Gastroesophageal sphincter (tissue), 4 donors: ENCODE measurements around the gene TCF12. TPM values are rescaled to one million over a fixed set of nuclear protein-coding genes. Genes with fewer than 3 reads are reported as not detected.

Experiments
- ATAC-seq: fragments of 150-250 bp; one replicate; pipeline ENCODE4 v1.9.1; 2016; ENCODE audit warnings: mild to moderate bottlenecking, moderate library complexity
- H3K27ac ChIP-seq, 4 donors: fragments of 200-600 bp; sonication (generic) in 3 of 4; 1 replicate in 3 of 4; 2 replicates in 1 of 4; pipeline ENCODE4 v1.5.1; 2016 to 2019
- H3K27me3 ChIP-seq: fragments of 200-600 bp; sonication (generic); one replicate; pipeline ENCODE4 v1.5.1; 2019
- H3K36me3 ChIP-seq, 2 donors: fragments of 200-600 bp; sonication (generic); one replicate each; pipeline ENCODE4 v1.5.1; 2019; ENCODE audit warnings: control low read depth in 1 of 2
- H3K4me1 ChIP-seq, 3 donors: fragments of 200-600 bp; sonication (generic); 1 replicate in 2 of 3; 2 replicates in 1 of 3; pipeline ENCODE4 v1.5.1; 2016 to 2019; ENCODE audit warnings: control low read depth in 2 of 3
- H3K4me3 ChIP-seq, 2 donors: fragments of 200-600 bp; sonication (generic); one replicate each; pipeline ENCODE4 v1.5.1; 2019; ENCODE audit warnings: mild to moderate bottlenecking in 1 of 2, moderate library complexity in 1 of 2
- H3K9me3 ChIP-seq, 3 donors: fragments of 200-600 bp; sonication (generic); one replicate each; pipeline ENCODE4 v1.5.1; 2017 to 2019; ENCODE audit warnings: control low read depth in 2 of 3
- CTCF ChIP-seq, 4 experiments: fragments of 200-600 bp in 2 of 4; fragments of 450-650 bp in 2 of 4; sonication (generic) in 1 of 4; IDR thresholded peaks; one replicate each; pipeline ENCODE4 v1.5.1; 2017 to 2019; ENCODE audit warnings: antibody characterized with exemption in 4 of 4, mild to moderate bottlenecking in 2 of 4, moderate library complexity in 2 of 4
- EP300 ChIP-seq: sonication (generic); formaldehyde crosslinking; IDR thresholded peaks from one replicate; pipeline ENCODE4 v1.6.1; 2017; ENCODE audit warnings: antibody characterized with exemption, mild to moderate bottlenecking
- POLR2A ChIP-seq, 2 donors: fragments of 450-650 bp; IDR thresholded peaks; one replicate each; pipeline ENCODE4 v1.6.1; 2017; ENCODE audit warnings: antibody characterized with exemption in 2 of 2, mild to moderate bottlenecking in 2 of 2, moderate library complexity in 1 of 2
- POLR2AphosphoS5 ChIP-seq: sonication (generic); formaldehyde crosslinking; IDR thresholded peaks from one replicate; pipeline ENCODE4 v1.6.1; 2017; ENCODE audit warnings: antibody characterized with exemption
- WGBS, 2 donors: methylation state at CpG; one replicate each; pipeline ENCODE4 v1.1.5; 2018; ENCODE audit warnings: low coverage in 1 of 2; 5-methylcytosine and 5-hydroxymethylcytosine counted together
- total RNA-seq, 4 donors: library from RNA; depleted of rRNA; stranded (reverse); fragments of >200 nt; gene quantifications; one replicate each; pipeline ENCODE4 v1.1.0, GENCODE V29; 2016

The TCF12 gene
- total RNA-seq, 4 donors from 2014 or later: 78.1 to 194 (median 154) TPM

DNA sequence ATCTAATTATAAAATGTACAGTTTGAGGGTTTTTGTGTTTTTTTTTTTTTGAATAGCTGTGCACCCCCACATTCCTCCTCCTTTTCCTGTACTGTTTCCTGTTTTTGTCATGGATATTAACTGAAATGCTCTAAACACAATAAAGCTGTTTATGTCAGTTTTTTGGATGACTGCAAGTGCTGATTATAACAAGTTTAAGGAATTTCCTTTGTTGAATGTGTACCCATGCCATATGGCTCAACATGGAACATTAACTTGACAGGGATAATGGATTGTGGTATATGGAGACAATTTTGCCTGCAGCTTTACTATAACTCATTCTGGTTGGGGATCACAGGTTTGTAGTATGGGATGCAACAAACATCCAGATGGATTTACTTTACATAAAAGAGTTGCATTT lies 216.4 kb downstream of the TCF12 start:
- no peaks in the 10 kb centered on the region for H3K9me3 ChIP-seq
- peaks cover 0 to 56% (median 27%) of the 10 kb centered on the region in 3 donors for H3K4me1 ChIP-seq
- TF ChIP-seq POLR2AphosphoS5: no peak
- no peak for TF ChIP-seq POLR2A (IDR thresholded peaks at IDR 0.05)
- TF ChIP-seq EP300: no peak
- no peak for TF ChIP-seq CTCF (IDR thresholded peaks at IDR 0.05)
- no peak overlapping the region for H3K27ac ChIP-seq
- no peak overlapping the region for H3K4me3 ChIP-seq
- no peaks in the 10 kb centered on the region for H3K36me3 ChIP-seq
- no peaks in the 10 kb centered on the region for H3K27me3 ChIP-seq
- ATAC-seq: no peak

DNA sequence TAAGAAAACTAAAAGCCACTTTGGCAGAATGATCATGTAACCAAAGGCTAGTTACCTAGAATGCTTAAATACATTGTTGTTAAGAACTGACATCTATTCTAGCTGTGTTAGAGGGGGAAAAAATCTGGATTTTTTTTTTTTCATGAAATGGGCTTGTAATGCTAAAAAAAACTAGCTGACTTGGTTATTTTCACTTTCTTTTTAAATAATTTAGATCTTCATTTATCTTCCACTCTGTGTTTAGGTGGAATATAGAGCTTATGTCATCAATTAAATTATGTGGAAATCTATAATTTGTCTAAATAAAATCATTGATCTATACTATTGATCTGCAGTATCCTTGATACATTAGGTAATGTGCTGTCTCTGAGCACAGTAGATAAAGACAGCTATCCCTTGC lies 217.4 kb downstream of the TCF12 start:
- ATAC-seq: no peak
- TF ChIP-seq POLR2A (IDR thresholded peaks at IDR 0.05) (no peak), POLR2AphosphoS5 (no peak), EP300 (no peak), CTCF (IDR thresholded peaks at IDR 0.05) (no peak)

DNA sequence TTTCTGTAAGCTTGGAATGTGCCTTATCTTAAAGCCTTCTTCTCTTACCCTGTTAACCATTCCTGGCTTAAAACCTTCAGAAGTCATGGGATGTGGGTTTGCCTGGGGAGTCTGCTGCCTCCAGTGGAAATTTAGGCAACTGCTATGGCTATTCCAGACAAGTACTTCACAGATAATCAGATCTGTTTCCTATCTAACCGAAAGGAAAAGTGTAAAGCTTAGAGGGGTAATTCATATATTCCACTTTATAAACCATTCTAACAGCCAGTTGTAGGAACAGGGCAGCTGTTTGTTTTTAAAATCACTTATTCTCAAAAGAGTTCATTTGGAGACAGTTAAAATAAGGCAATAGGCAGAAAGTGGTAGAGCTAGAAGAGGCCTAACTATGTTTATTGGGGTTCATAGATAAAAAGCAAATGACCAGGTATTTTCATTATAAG lies 219.9 kb downstream of the TCF12 start:
- Histone ChIP-seq H3K4me1 (peaks cover 0 to 44% (median 22%) of the 10 kb centered on the region in 3 donors), H3K27me3 (no peaks in the 10 kb centered on the region), H3K9me3 (no peaks in the 10 kb centered on the region), H3K27ac (no peak overlapping the region), H3K36me3 (no peaks in the 10 kb centered on the region), H3K4me3 (no peak overlapping the region)
- ATAC-seq: no peak
- WGBS, 2 donors: 14% methylated on average over 1 of the region's 1 CpG; no CpG with 5 or more reads in 1 of the 2 donors
- peak; percentile 62 to 69 (median 66) for TF ChIP-seq CTCF (IDR thresholded peaks at IDR 0.05)
- no peak for TF ChIP-seq POLR2AphosphoS5

More for the DNA sequence above, 217.4 kb downstream of the TCF12 start:
- Histone ChIP-seq H3K4me1 (peaks cover 0 to 56% (median 27%) of the 10 kb centered on the region in 3 donors), H3K27ac (no peak overlapping the region), H3K4me3 (no peak overlapping the region), H3K27me3 (no peaks in the 10 kb centered on the region), H3K9me3 (no peaks in the 10 kb centered on the region), H3K36me3 (no peaks in the 10 kb centered on the region)

DNA sequence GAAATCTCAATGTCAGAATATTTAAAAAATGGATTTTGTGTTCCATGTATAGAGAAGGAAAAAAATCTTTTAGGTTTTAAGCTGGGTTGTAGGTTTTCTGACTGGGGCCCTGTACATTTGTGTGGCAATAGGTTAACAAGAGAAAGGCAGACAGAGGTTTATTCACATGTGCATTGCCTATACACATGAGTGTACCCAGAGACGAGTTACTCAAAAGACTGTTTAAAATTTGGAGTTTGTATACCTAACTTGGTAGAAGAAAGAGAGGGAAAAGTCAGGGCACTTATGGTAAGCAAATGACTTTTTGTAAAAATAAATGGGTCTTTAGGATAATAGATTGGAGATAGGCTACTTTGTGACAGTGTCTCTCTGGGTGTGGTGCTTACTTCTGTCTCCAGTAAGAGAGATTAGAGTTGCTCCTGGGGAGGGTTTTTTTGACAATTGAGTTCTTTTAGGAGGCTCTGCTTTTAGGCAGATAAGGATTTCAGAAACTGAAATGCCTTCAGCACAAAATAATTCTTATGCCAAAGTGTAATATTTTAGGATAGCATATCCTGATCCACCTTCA lies 225.2 kb downstream of the TCF12 start:
- Histone ChIP-seq H3K27me3 (no peaks in the 10 kb centered on the region), H3K9me3 (no peaks in the 10 kb centered on the region), H3K27ac (no peak overlapping the region), H3K36me3 (no peaks in the 10 kb centered on the region), H3K4me3 (no peak overlapping the region), H3K4me1 (peaks cover 9 to 31% (median 17%) of the 10 kb centered on the region in 3 donors)
- TF ChIP-seq EP300 (no peak), POLR2AphosphoS5 (no peak), POLR2A (IDR thresholded peaks at IDR 0.05) (no peak), CTCF (IDR thresholded peaks at IDR 0.05) (no peak)
- WGBS, 2 donors: 38% methylated on average over 1 of the region's 1 CpG; no CpG with 5 or more reads in 1 of the 2 donors
- no peak for ATAC-seq

GRCh38 chr15:57144448-57144847 lies 226.0 kb downstream of the TCF12 start:
- no peak overlapping the region for H3K27ac ChIP-seq
- TF ChIP-seq CTCF (IDR thresholded peaks at IDR 0.05): no peak
- no peak for TF ChIP-seq POLR2A (IDR thresholded peaks at IDR 0.05)
- no peak for TF ChIP-seq POLR2AphosphoS5
- TF ChIP-seq EP300: no peak
- peaks cover 13 to 36% (median 26%) of the 10 kb centered on the region in 3 donors for H3K4me1 ChIP-seq
- no peaks in the 10 kb centered on the region for H3K36me3 ChIP-seq
- ATAC-seq: no peak
- H3K9me3 ChIP-seq: no peaks in the 10 kb centered on the region
- H3K4me3 ChIP-seq: no peak overlapping the region
- WGBS, 2 donors: 75 to 76% methylated on average over 5 of the region's 5 CpGs
- H3K27me3 ChIP-seq: no peaks in the 10 kb centered on the region
